Neuron (in vitro differentiated cells): ENCODE measurements around the gene STARD5.
"Not testable (repeated sequence)": the region's sequence is repeated elsewhere in the genome, so short reads cannot be mapped to it uniquely, and the experiment has no call there.

ENCODE experiments used
- H2AFZ ChIP-seq: one replicate; pipeline ENCODE4 v1.6.1; 2013; ENCODE audit warnings: low read depth, mild to moderate bottlenecking, inconsistent platforms, low read length, moderate library complexity
- H3K27me3 ChIP-seq: one replicate; pipeline ENCODE4 v1.6.1; 2013; ENCODE audit warnings: low read length; ENCODE audit not compliant: insufficient read depth
- H3K36me3 ChIP-seq: one replicate; pipeline ENCODE4 v1.6.1; 2013; ENCODE audit warnings: low read length; ENCODE audit not compliant: insufficient read depth
- H3K4me1 ChIP-seq: one replicate; pipeline ENCODE4 v1.6.1; 2013; ENCODE audit warnings: low read length; ENCODE audit not compliant: insufficient read depth
- H3K4me3 ChIP-seq: 2 replicates; pipeline ENCODE4 v1.5.1; 2013; ENCODE audit warnings: mild to moderate bottlenecking, low read length, moderate library complexity
- H3K9me3 ChIP-seq: one replicate; pipeline ENCODE4 v1.6.1; 2013; ENCODE audit warnings: low read length

STARD5 gene

DNA sequence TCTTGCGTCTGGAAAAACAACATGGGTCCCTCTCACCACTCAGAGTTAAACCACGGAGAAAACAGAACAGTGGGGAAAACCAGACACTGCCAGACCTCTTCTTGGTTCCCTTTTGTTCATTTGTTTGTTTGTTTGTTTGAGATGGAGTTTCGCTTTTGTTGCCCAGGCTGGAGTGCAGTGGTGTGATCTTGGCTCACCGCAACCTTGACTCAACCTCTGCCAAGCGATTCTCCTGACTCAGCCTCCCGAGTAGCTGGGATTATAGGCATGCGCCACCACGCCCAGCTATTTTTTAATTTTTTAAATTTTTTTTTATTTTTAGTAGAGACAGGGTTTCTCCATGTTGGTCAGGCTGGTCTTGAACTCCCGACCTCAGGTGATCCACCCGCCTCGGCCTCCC lies 24.8 kb upstream of the STARD5 start:
- not testable (repeated sequence) for H3K27me3 ChIP-seq, H3K9me3 ChIP-seq, H3K4me1 ChIP-seq, H3K36me3 ChIP-seq, H2AFZ ChIP-seq, H3K4me3 ChIP-seq

GRCh38 chr15:81347910-81348309 lies 24.0 kb upstream of the STARD5 start:
- Histone ChIP-seq H2AFZ (no peak overlapping the region), H3K4me3 (no peak overlapping the region), H3K36me3 (no peaks in the 10 kb centered on the region), H3K9me3 (no peaks in the 10 kb centered on the region), H3K27me3 (no peaks in the 10 kb centered on the region), H3K4me1 (no peaks in the 10 kb centered on the region)

DNA sequence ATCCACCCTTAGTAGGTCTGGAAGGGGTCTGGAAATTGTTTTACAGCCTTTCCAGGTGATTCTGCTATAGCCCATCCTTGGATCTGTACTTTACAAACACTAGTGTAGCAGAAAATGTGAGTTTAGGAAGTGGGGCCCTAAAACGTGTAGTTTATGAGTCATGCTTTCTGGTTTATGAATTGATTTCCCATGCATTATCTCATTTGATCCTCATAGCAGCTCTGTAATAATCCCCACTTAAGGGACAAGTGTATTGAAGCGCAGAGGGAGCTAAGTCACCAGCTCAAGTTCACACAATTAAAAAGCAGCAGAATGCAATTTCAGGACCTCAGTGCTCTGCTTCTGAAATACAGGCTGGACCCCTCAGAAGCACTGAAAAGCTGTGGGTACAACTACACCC lies 22.7 kb upstream of the STARD5 start:
- no peaks in the 10 kb centered on the region for H3K27me3 ChIP-seq
- H3K9me3 ChIP-seq = no peaks in the 10 kb centered on the region
- no peak overlapping the region for H2AFZ ChIP-seq
- no peaks in the 10 kb centered on the region for H3K4me1 ChIP-seq
- H3K4me3 ChIP-seq = no peak overlapping the region
- no peaks in the 10 kb centered on the region for H3K36me3 ChIP-seq

DNA sequence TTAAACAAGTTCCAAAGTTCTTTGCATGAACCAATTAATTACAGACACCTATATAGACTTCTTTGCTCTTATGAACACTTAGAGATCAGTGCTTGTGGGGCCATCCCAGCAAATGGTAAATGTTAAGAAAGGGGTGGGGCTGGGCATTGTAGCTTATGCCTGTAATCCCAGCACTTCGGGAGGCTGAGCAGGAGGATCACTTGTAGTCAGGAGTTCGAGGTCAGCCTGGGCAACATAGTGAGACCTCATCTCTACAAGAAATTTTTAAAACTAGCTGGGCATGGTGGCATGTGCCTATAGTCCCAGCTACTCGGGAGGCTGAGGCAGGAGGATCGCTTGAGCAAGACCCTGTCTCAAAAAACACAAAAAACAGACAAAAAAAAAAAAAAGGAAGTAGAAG lies 19.4 kb upstream of the STARD5 start:
- Histone ChIP-seq H3K27me3 (no peaks in the 10 kb centered on the region), H3K36me3 (no peaks in the 10 kb centered on the region), H3K4me1 (no peaks in the 10 kb centered on the region), H2AFZ (no peak overlapping the region), H3K9me3 (no peaks in the 10 kb centered on the region), H3K4me3 (no peak overlapping the region)

GRCh38 chr15:81341351-81341750 lies 17.4 kb upstream of the STARD5 start:
- Histone ChIP-seq H3K4me1 (no peaks in the 10 kb centered on the region), H3K9me3 (no peaks in the 10 kb centered on the region), H3K36me3 (no peaks in the 10 kb centered on the region), H2AFZ (no peak overlapping the region), H3K27me3 (no peaks in the 10 kb centered on the region), H3K4me3 (no peak overlapping the region)

DNA sequence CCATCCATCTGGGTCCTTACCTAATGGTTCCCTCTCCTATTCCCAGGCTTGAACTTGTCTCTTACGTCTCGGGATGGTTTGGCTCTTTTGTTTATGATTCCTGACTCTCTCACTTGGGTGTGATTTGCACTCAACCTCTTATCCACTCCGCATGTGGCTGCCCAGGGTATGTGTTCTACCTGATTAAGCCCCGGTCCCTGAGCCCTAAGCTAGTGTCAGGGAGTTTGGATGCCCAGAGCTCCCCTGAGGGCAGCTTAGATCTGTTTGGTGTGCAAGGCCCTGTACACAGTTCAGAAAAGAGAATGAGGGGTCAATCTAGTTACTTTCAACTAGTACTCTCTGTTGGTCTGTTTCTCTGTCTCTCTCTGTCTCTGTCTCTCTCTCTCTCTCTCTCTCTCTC lies 15.9 kb upstream of the STARD5 start:
- no peaks in the 10 kb centered on the region for H3K27me3 ChIP-seq
- no peak overlapping the region for H3K4me3 ChIP-seq
- H3K36me3 ChIP-seq = no peaks in the 10 kb centered on the region
- no peak overlapping the region for H2AFZ ChIP-seq
- H3K4me1 ChIP-seq = no peaks in the 10 kb centered on the region
- H3K9me3 ChIP-seq = no peaks in the 10 kb centered on the region

DNA sequence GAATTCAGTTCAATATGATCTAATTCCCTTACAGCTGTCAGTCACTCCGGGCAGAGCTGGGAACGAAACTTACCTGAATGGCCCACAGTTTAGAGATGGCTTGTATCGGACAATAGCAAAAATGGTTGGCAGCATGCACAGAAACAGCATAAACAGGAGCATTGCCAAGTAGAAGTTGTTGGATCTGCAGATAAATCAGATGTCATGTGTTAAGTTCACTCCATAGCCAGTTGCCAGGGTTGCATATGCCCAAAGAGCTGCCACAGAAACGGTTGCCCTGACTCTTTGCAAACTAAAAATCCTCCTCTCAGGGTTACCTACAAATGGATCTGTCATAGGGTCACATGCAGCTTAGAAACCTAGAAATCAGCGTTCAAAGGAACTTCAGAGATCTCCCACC lies 15.4 kb upstream of the STARD5 start:
- H3K4me1 ChIP-seq = no peaks in the 10 kb centered on the region
- no peaks in the 10 kb centered on the region for H3K9me3 ChIP-seq
- no peaks in the 10 kb centered on the region for H3K27me3 ChIP-seq
- H3K36me3 ChIP-seq = no peaks in the 10 kb centered on the region
- H3K4me3 ChIP-seq = no peak overlapping the region
- no peak overlapping the region for H2AFZ ChIP-seq

DNA sequence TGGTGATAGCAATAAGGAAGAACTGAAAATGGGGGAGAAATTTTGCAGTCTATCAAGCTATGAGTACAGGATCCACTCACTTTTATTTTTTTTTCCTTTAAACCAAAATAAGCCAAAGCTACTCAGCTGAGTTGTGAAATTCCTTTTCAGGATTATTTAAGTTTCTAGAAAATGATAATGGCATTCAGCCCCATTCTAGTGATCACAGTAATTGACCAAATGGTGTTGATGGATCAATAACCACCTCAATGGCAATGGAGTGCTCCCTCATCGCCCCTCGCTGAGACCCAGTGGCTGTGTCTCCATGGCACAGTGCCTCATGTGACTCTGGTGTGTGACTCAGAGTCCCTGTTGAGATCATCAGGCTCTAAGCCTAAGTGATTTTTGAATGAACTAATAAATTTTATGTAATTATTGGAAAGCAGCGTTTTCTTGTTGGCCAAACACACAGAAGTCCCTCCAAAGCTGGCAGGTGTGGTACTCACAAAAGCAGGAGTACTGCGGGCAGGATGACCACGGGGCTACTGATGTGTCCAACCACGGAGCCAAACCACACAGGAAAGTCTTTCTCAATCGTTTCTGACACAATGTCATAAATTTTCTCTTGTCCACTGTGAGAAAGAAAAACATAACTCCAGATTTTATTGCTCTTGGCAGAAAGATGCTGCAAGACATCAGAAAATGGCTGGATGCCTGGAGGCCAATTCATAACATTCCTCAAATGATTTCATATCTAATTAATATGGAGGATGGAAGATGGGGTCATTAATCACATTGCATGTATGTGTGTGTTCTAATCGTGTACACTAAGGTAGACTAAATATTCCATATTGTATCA lies 14.4 kb upstream of the STARD5 start:
- no peak overlapping the region for H3K4me3 ChIP-seq
- no peaks in the 10 kb centered on the region for H3K9me3 ChIP-seq
- H3K4me1 ChIP-seq = no peaks in the 10 kb centered on the region
- H2AFZ ChIP-seq = no peak overlapping the region
- no peaks in the 10 kb centered on the region for H3K36me3 ChIP-seq
- peaks cover under 1% of the 10 kb centered on the region for H3K27me3 ChIP-seq

GRCh38 chr15:81337713-81338157 lies 13.8 kb upstream of the STARD5 start:
- Histone ChIP-seq H3K9me3 (no peaks in the 10 kb centered on the region), H3K27me3 (peaks cover 2% of the 10 kb centered on the region), H3K36me3 (no peaks in the 10 kb centered on the region), H3K4me1 (no peaks in the 10 kb centered on the region), H3K4me3 (no peak overlapping the region), H2AFZ (no peak overlapping the region)

DNA sequence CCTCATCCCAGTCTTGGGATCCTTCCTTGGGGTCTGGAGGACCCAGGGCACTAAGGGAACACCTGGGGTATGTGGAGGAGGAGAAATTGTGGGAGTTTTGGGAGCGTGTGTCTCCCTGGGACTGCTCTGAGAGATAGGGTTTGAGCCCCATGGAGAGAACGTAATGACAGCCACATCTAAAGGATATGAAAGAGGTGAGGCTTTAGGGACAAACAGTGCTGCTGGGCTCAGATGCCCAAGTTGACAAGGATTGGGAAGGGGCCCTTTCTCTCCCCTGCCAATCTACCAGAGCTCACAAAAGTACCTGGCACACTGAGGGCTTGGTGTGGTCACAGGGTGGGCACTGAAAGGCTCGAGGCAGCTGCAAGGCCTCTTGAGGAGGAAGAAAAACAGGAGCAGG lies 13.3 kb upstream of the STARD5 start:
- Histone ChIP-seq H3K4me3 (no peak overlapping the region), H3K4me1 (no peaks in the 10 kb centered on the region), H3K9me3 (no peaks in the 10 kb centered on the region), H2AFZ (no peak overlapping the region), H3K27me3 (peaks cover 2% of the 10 kb centered on the region), H3K36me3 (no peaks in the 10 kb centered on the region)

GRCh38 chr15:81336568-81336967 lies 12.6 kb upstream of the STARD5 start:
- no peak overlapping the region for H2AFZ ChIP-seq

GRCh38 chr15:81335631-81336030 lies 11.7 kb upstream of the STARD5 start:
- Histone ChIP-seq H3K4me3 (no peak overlapping the region), H3K27me3 (peaks cover 2% of the 10 kb centered on the region), H3K36me3 (no peaks in the 10 kb centered on the region), H2AFZ (no peak overlapping the region), H3K4me1 (no peaks in the 10 kb centered on the region), H3K9me3 (no peaks in the 10 kb centered on the region)

More at GRCh38 chr15:81336568-81336967, 12.6 kb upstream of the STARD5 start:
- peaks cover 2% of the 10 kb centered on the region for H3K27me3 ChIP-seq
- no peak overlapping the region for H3K4me3 ChIP-seq
- H3K36me3 ChIP-seq = no peaks in the 10 kb centered on the region
- H3K9me3 ChIP-seq = no peaks in the 10 kb centered on the region
- H3K4me1 ChIP-seq = no peaks in the 10 kb centered on the region

GRCh38 chr15:81334768-81335435 lies 11.0 kb upstream of the STARD5 start:
- no peak overlapping the region for H3K4me3 ChIP-seq
- H3K4me1 ChIP-seq = no peaks in the 10 kb centered on the region
- H3K27me3 ChIP-seq = peaks cover 2% of the 10 kb centered on the region
- no peaks in the 10 kb centered on the region for H3K9me3 ChIP-seq
- H3K36me3 ChIP-seq = no peaks in the 10 kb centered on the region
- no peak overlapping the region for H2AFZ ChIP-seq
